K562 (cell line): Measurements from ENCODE around the gene SEMA3G. TPM values are rescaled to one million over a fixed set of nuclear protein-coding genes. Genes with fewer than 3 reads are reported as not detected.

Experiments used
- ARHGAP35 ChIP-seq: fragments of 450-650 bp; IDR thresholded peaks from 2 replicates; pipeline ENCODE4 v1.6.1; 2018; ENCODE audit not compliant: partially characterized antibody
- CREB1 ChIP-seq, 2 experiments: sonication (generic) in 1 of 2; formaldehyde crosslinking in 1 of 2; IDR thresholded peaks; 2 replicates each; pipeline versions ENCODE4 v1.6.1 to v1.8.0; 2012 to 2022; ENCODE audit warnings: inconsistent platforms in 1 of 2, mild to moderate bottlenecking in 1 of 2, missing genetic modification reagents in 1 of 2, moderate library complexity in 1 of 2
- ESRRA ChIP-seq: fragments of 450-650 bp; IDR thresholded peaks from 2 replicates; pipeline ENCODE4 v1.6.1; 2014; ENCODE audit warnings: low read depth, mild to moderate bottlenecking, moderate library complexity, borderline replicate concordance
- FOXK1 ChIP-seq: sonication (generic); formaldehyde crosslinking; IDR thresholded peaks from 2 replicates; pipeline ENCODE4 v1.8.0; 2022; ENCODE audit warnings: missing genetic modification reagents, mild to moderate bottlenecking, borderline replicate concordance
- MECOM ChIP-seq: fragments of 250-450 bp; sonication (Bioruptor Pico); IDR thresholded peaks from 2 replicates; pipeline ENCODE4 v1.8.0; 2022; ENCODE audit warnings: inconsistent platforms
- NR2C1 ChIP-seq, 2 experiments: fragments of 450-650 bp; IDR thresholded peaks; 2 replicates each; pipeline ENCODE4 v1.6.1; 2017; ENCODE audit warnings: mild to moderate bottlenecking in 2 of 2, antibody characterized with exemption in 1 of 2, inconsistent platforms in 1 of 2, missing compliant biosample characterization in 1 of 2, missing genetic modification characterization in 1 of 2
- PRDM10 ChIP-seq: fragments of 450-650 bp; IDR thresholded peaks from 2 replicates; pipeline ENCODE4 v1.6.1; 2018; ENCODE audit not compliant: partially characterized antibody
- RUNX1 ChIP-seq: sonication (generic); IDR thresholded peaks from 2 replicates; pipeline ENCODE4 v1.6.1; 2016; ENCODE audit warnings: antibody characterized with exemption, low read depth
- SIX5 ChIP-seq, 2 experiments: IDR thresholded peaks; 2 replicates each; pipeline ENCODE4 v1.6.1; 2011; ENCODE audit warnings: low read length in 2 of 2, borderline replicate concordance in 1 of 2, low read depth in 1 of 2, mild to moderate bottlenecking in 1 of 2, moderate library complexity in 1 of 2; ENCODE audit not compliant: insufficient read depth in 1 of 2
- ZNF444 ChIP-seq: fragments of 250-450 bp; sonication (Bioruptor Pico); IDR thresholded peaks from 2 replicates; pipeline ENCODE4 v1.4.0; 2020; ENCODE audit warnings: mild to moderate bottlenecking, moderate library complexity
- polyA plus RNA-seq, 8 experiments: library from polyadenylated mRNA; depleted of rRNA in 4 of 8; stranded (reverse) in 5 of 8; unstranded in 3 of 8; fragments of >200 nt; fragmentation: Nextera tagmentation in 2 of 8; fragmentation: Illumina TruSeq in 1 of 8; extraction: Ambion mirVana in 2 of 8; extraction: Trizol in 1 of 8; gene quantifications; 2 replicates each; pipeline versions ENCODE4 v1.2.1 to v1.2.3, GENCODE V29; 2011 to 2014; ENCODE audit warnings: inconsistent platforms in 1 of 8, missing spikeins in 1 of 8
- total RNA-seq, 7 experiments: library from RNA; depleted of rRNA in 6 of 7; stranded (reverse); fragments of >200 nt in 6 of 7; fragmentation: Illumina TruSeq in 2 of 7; extraction: Trizol in 2 of 7; gene quantifications; 2 replicates each; pipeline versions ENCODE4 v1.2.1 to v1.2.3, GENCODE V29; 2011 to 2021; ENCODE audit warnings: low replicate concordance in 1 of 7

Gene SEMA3G
- total and polyA plus RNA-seq, 9 of the 15 experiments (the other 6 are each of a cell fraction or from before 2014, with no cell fraction given): 0.04 to 0.07 (median 0.05) TPM; not detected in 6

- no peak for TF ChIP-seq NR2C1 (IDR thresholded peaks at IDR 0.05)
- peak; percentile 25; the same call in 1 of the 2 replicates for TF ChIP-seq NR2C1 (tag; IDR thresholded peaks at IDR 0.05)
- no peak for TF ChIP-seq ZNF444 (CRISPR knock-in tag)
- no peak for TF ChIP-seq RUNX1
- peak; percentile 92 for TF ChIP-seq PRDM10
- no peak for TF ChIP-seq FOXK1 (CRISPR knock-in tag)
- no peak for TF ChIP-seq ARHGAP35
- no peak for TF ChIP-seq ESRRA
- TF ChIP-seq CREB1 (IDR thresholded peaks at IDR 0.05): no peak
- no peak for TF ChIP-seq CREB1 (CRISPR knock-in tag; IDR thresholded peaks at IDR 0.05)
- no peak for TF ChIP-seq SIX5 (IDR thresholded peaks at IDR 0.05; ENCODE audit: borderline replicate concordance in 1 of 2, insufficient read depth in 1 of 2, low read depth in 1 of 2, low read length in 2 of 2)
- no peak for TF ChIP-seq MECOM
- TF ChIP-seq, all 486 proteins: peak for 4
These were observed 11.9 kb upstream of the SEMA3G start (continued) for GRCh38 chr3:52456800-52457183.
